ENCODE results near the gene KDM4B.
"Not testable (repeated sequence)": the region's sequence is repeated elsewhere in the genome, so short reads cannot be mapped to it uniquely, and the experiment has no call there.

The KDM4B gene

GRCh38 chr19:5154129-5154798 lies 185.4 kb downstream of the KDM4B start:
- TF ChIP-seq CTCF (IDR thresholded peaks at IDR 0.05; ENCODE audit: insufficient read depth, missing control alignments): peak; percentile 48
- FAIRE-seq: no peak

GRCh38 chr19:5154799-5155426 lies 186.0 kb downstream of the KDM4B start:
- no peak for FAIRE-seq
- no peak for TF ChIP-seq CTCF (IDR thresholded peaks at IDR 0.05; ENCODE audit: insufficient read depth, missing control alignments)
- DNase-seq (ENCODE audit: insufficient read length, low spot score): peak; percentile 29

More at GRCh38 chr19:5154129-5154798, 185.4 kb downstream of the KDM4B start:
- DNase-seq (ENCODE audit: insufficient read length, low spot score): peak; percentile 37

DNA sequence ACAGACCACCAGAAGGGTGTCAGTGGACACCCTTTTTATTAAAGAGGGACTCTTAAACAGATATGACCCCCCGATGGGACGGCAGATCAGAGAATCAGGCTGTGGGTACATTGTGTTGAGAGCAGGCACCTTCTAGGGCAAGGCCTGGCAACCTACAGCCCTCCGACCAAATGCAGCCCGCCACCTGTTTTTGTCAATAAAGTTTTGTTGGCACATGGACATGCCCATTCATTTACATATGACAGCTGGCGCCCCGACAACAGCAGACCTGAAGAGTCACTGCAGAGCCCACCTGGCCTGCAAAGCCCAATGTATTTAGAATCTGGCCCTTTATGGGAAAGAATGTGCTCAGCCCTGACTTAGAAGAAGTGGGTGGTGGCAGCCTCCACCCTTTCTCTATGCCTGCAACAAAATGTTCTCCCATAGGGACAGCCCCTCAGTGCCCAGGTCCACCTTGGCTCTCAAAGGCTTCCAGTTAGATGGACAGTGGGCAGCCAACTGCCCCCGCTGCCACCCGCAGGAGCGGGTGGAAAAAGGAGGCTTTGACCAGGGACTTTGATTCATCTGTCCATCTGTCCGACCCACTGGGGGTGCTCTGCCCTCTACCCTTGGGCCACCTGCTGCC lies 186.8 kb downstream of the KDM4B start:
- FAIRE-seq: no peak
- TF ChIP-seq CTCF (IDR thresholded peaks at IDR 0.05; ENCODE audit: insufficient read depth, missing control alignments): no peak

GRCh38 chr19:5156231-5156986 lies 187.5 kb downstream of the KDM4B start:
- FAIRE-seq (no peak), DNase-seq (ENCODE audit: insufficient read length, low spot score) (peak; percentile 20)
- TF ChIP-seq CTCF (IDR thresholded peaks at IDR 0.05; ENCODE audit: insufficient read depth, missing control alignments): no peak

More for the DNA sequence above, 186.8 kb downstream of the KDM4B start:
- DNase-seq (ENCODE audit: insufficient read length, low spot score): peak; percentile 23

DNA sequence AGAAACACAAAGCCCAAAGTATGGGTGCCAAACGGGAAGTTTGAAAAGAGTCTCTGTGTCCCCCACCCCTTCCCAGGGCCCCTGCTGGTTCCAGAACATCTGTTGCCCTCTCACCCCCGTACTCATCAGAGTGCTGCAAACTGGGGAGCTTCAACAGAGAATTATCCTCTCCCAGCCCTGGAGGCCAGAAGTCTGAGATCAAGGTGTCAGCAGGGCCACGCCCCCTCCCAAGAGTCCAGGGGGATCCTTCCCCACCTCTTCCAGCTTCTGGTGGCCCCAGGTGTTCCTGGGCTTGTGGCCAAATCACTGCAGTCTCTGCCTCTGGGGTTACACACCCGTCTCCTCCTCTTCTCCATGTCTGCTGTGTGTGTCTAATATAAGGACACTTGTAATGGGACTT lies 188.3 kb downstream of the KDM4B start:
- DNase-seq (ENCODE audit: insufficient read length, low spot score): peak; percentile 16
- FAIRE-seq: no peak

GRCh38 chr19:5158549-5159134 lies 189.7 kb downstream of the KDM4B start:
- not testable (repeated sequence) for FAIRE-seq; DNase-seq (ENCODE audit: insufficient read length, low spot score)

More for the DNA sequence above, 188.3 kb downstream of the KDM4B start:
- TF ChIP-seq CTCF (IDR thresholded peaks at IDR 0.05; ENCODE audit: insufficient read depth, missing control alignments): no peak

DNA sequence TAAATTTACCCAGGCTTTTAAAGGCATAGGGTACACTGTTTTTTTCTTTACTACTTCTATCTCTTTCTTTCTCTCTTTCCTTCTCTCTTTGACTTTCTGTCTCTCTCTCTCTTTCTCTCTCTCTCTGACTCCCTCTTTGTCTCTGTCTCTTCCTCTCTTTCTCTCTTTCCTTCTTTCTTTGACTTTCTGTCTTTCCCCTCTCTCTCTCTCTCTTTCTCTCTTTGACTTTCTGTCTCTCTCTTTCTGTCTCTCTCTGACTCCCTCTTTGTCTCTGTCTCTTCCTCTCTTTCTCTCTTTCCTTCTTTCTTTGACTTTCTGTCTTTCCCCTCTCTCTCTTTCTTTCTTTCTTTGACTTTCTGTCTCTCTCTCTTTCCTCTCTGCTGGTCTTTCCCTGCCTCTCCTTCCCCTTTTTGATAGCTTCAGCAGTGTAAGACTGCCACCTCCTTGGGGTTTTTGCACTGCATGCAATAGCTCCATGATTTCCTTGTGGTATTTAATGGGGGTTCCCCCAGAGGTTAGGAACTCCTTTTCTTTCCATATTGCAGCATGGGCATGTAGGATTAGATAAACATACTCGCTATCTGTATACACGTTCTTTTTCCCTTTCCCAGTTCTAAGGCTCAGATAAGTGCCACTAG lies 191.4 kb downstream of the KDM4B start:
- not testable (repeated sequence) for DNase-seq (ENCODE audit: insufficient read length, low spot score); FAIRE-seq

GRCh38 chr19:5164845-5165696 lies 196.2 kb downstream of the KDM4B start:
- not testable (repeated sequence) for DNase-seq (ENCODE audit: insufficient read length, low spot score)

More at GRCh38 chr19:5164845-5165696, 196.2 kb downstream of the KDM4B start:
- not testable (repeated sequence) for FAIRE-seq

Measured in D721Med (cell line).